ENCODE results near the gene CAPG. TPM values are rescaled to one million over a fixed set of nuclear protein-coding genes. Genes with fewer than 3 reads are reported as not detected.
"Not testable (repeated sequence)": the region's sequence is repeated elsewhere in the genome, so short reads cannot be mapped to it uniquely, and the experiment has no call there.

CAPG gene
- total RNA-seq, 2 experiments from 2014 or later: 282 to 288 TPM

- Mint-ChIP-seq H3K36me3 (ENCODE audit: low read depth) (peaks cover 32% of the 10 kb centered on the region), H3K9me3 (ENCODE audit: insufficient read depth) (no peaks in the 10 kb centered on the region), H3K27ac (no peak overlapping the region), H3K4me1 (ENCODE audit: low read depth) (peaks cover 18% of the 10 kb centered on the region), H3K4me3 (no peak overlapping the region), H3K27me3 (ENCODE audit: low read depth) (no peaks in the 10 kb centered on the region)
- POLR2A ChIA-PET: interaction anchor here (1.2 to 1.9 kb wide), 4 partner anchors 64 to 161 kb away, joined by 4 to 10 read pairs (median 6); partner anchors contain the start of genes MAT2A and TGOLN2
- ATAC-seq: peak; percentile 82
- CTCF ChIA-PET: interaction anchor here (0.6 to 4.7 kb wide), 11 partner anchors 14 to 165 kb away, joined by 3 to 69 read pairs (median 5); partner anchors contain the start of gene MAT2A
- peak; percentile 82 for DNase-seq
Measured at GRCh38 chr2:85390941-85391669, 19.1 kb downstream of the CAPG start.

- Mint-ChIP-seq H3K4me3 (no peak overlapping the region), H3K27ac (no peak overlapping the region), H3K4me1 (ENCODE audit: low read depth) (peaks cover 20% of the 10 kb centered on the region), H3K9me3 (ENCODE audit: insufficient read depth) (no peaks in the 10 kb centered on the region), H3K36me3 (ENCODE audit: low read depth) (peaks cover 33% of the 10 kb centered on the region), H3K27me3 (ENCODE audit: low read depth) (no peaks in the 10 kb centered on the region)
- ChIA-PET CTCF (interaction anchor here (0.7 to 4.7 kb wide), 6 partner anchors 24 to 163 kb away, joined by 3 to 69 read pairs (median 4); partner anchors contain the start of genes ELMOD3, MAT2A and RETSAT), POLR2A (interaction anchor here (1.9 kb wide), 1 partner anchor 150 kb away, joined by 10 read pairs; the partner anchor contains the start of gene MAT2A)
- DNase-seq (no peak), ATAC-seq (no peak)
Measured at GRCh38 chr2:85388878-85389538, 21.2 kb downstream of the CAPG start.

- ChIA-PET POLR2A (no interaction called here), CTCF (interaction anchor here (1.2 to 4.7 kb wide), 2 partner anchors 33 to 164 kb away, joined by 3 to 69 read pairs; partner anchors contain the start of genes ELMOD3 and RETSAT)
- Mint-ChIP-seq H3K9me3 (ENCODE audit: insufficient read depth) (no peaks in the 10 kb centered on the region), H3K4me3 (no peak overlapping the region), H3K27me3 (ENCODE audit: low read depth) (no peaks in the 10 kb centered on the region), H3K4me1 (ENCODE audit: low read depth) (peaks cover 14% of the 10 kb centered on the region), H3K27ac (no peak overlapping the region), H3K36me3 (ENCODE audit: low read depth) (peaks cover 35% of the 10 kb centered on the region)
- no peak for ATAC-seq
- no peak for DNase-seq
Measured at GRCh38 chr2:85387754-85388153, 22.4 kb downstream of the CAPG start.

- no peak for DNase-seq
- H3K27me3 Mint-ChIP-seq (ENCODE audit: low read depth): no peaks in the 10 kb centered on the region
- H3K9me3 Mint-ChIP-seq (ENCODE audit: insufficient read depth): no peaks in the 10 kb centered on the region
- POLR2A ChIA-PET: no interaction called here
- ATAC-seq: no peak
- CTCF ChIA-PET: interaction anchor here (0.7 to 3.1 kb wide), 2 partner anchors 166 to 971 kb away, joined by 5 to 8 read pairs; no protein-coding TSS in a partner anchor
- H3K4me3 Mint-ChIP-seq: no peak overlapping the region
- H3K36me3 Mint-ChIP-seq (ENCODE audit: low read depth): peaks cover 39% of the 10 kb centered on the region
- H3K4me1 Mint-ChIP-seq (ENCODE audit: low read depth): peaks cover 2% of the 10 kb centered on the region
- H3K27ac Mint-ChIP-seq: peak overlapping the region; percentile 20
Measured at GRCh38 chr2:85385746-85386145, 24.4 kb downstream of the CAPG start.

- DNase-seq: no peak
- H3K27me3 Mint-ChIP-seq (ENCODE audit: low read depth): no peaks in the 10 kb centered on the region
- H3K4me1 Mint-ChIP-seq (ENCODE audit: low read depth): peaks cover 2% of the 10 kb centered on the region
- CTCF ChIA-PET: interaction anchor here (1.0 to 3.1 kb wide), 3 partner anchors 37 to 254 kb away, joined by 3 to 8 read pairs (median 4); no protein-coding TSS in a partner anchor
- no peak for ATAC-seq
- no peak overlapping the region for H3K4me3 Mint-ChIP-seq
- H3K9me3 Mint-ChIP-seq (ENCODE audit: insufficient read depth): peaks cover 4% of the 10 kb centered on the region
- POLR2A ChIA-PET: interaction anchor here (0.8 kb wide), 1 partner anchor 27 kb away, joined by 3 read pairs; no protein-coding TSS in a partner anchor
- peaks cover 48% of the 10 kb centered on the region for H3K36me3 Mint-ChIP-seq (ENCODE audit: low read depth)
- no peak overlapping the region for H3K27ac Mint-ChIP-seq
Measured at GRCh38 chr2:85383850-85384249, 26.3 kb downstream of the CAPG start.

GRCh38 chr2:85383151-85383550 is 27.0 kb downstream of the CAPG start:
- H3K9me3 Mint-ChIP-seq (ENCODE audit: insufficient read depth); H3K27me3 Mint-ChIP-seq (ENCODE audit: low read depth); H3K4me1 Mint-ChIP-seq (ENCODE audit: low read depth); H3K4me3 Mint-ChIP-seq; DNase-seq; ATAC-seq; H3K27ac Mint-ChIP-seq: not testable (repeated sequence)
- POLR2A ChIA-PET: interaction anchor here (0.8 kb wide), 1 partner anchor 26 kb away, joined by 3 read pairs; no protein-coding TSS in a partner anchor
- H3K36me3 Mint-ChIP-seq (ENCODE audit: low read depth): peaks cover 51% of the 10 kb centered on the region
- CTCF ChIA-PET: interaction anchor here (1.0 to 1.7 kb wide), 3 partner anchors 14 to 38 kb away, joined by 3 to 4 read pairs (median 3); no protein-coding TSS in a partner anchor

GRCh38 chr2:85380048-85380447 is 30.1 kb downstream of the CAPG start:
- H3K27ac Mint-ChIP-seq: no peak overlapping the region
- H3K36me3 Mint-ChIP-seq (ENCODE audit: low read depth): peaks cover 52% of the 10 kb centered on the region
- no peaks in the 10 kb centered on the region for H3K27me3 Mint-ChIP-seq (ENCODE audit: low read depth)
- no peak for ATAC-seq
- H3K9me3 Mint-ChIP-seq (ENCODE audit: insufficient read depth): peaks cover 4% of the 10 kb centered on the region
- POLR2A ChIA-PET: no interaction called here
- CTCF ChIA-PET: no interaction called here
- H3K4me1 Mint-ChIP-seq (ENCODE audit: low read depth): no peaks in the 10 kb centered on the region
- no peak overlapping the region for H3K4me3 Mint-ChIP-seq
- no peak for DNase-seq

GRCh38 chr2:85378257-85378656 is 31.9 kb downstream of the CAPG start:
- POLR2A ChIA-PET: no interaction called here
- Mint-ChIP-seq H3K27me3 (ENCODE audit: low read depth) (no peaks in the 10 kb centered on the region), H3K4me1 (ENCODE audit: low read depth) (no peaks in the 10 kb centered on the region), H3K36me3 (ENCODE audit: low read depth) (peaks cover 49% of the 10 kb centered on the region), H3K9me3 (ENCODE audit: insufficient read depth) (peaks cover 4% of the 10 kb centered on the region), H3K4me3 (no peak overlapping the region), H3K27ac (no peak overlapping the region)
- CTCF ChIA-PET: interaction anchor here (1.0 kb wide), 1 partner anchor 8 kb away, joined by 3 read pairs; no protein-coding TSS in a partner anchor
- no peak for ATAC-seq
- DNase-seq: no peak

GRCh38 chr2:85377083-85377482 is 33.1 kb downstream of the CAPG start:
- H3K36me3 Mint-ChIP-seq (ENCODE audit: low read depth): peaks cover 46% of the 10 kb centered on the region
- H3K4me1 Mint-ChIP-seq (ENCODE audit: low read depth): no peaks in the 10 kb centered on the region
- ChIA-PET POLR2A (no interaction called here), CTCF (interaction anchor here (1.3 kb wide), 1 partner anchor 15 kb away, joined by 3 read pairs; no protein-coding TSS in a partner anchor)
- ATAC-seq (no peak), DNase-seq (no peak)
- no peak overlapping the region for H3K27ac Mint-ChIP-seq
- no peak overlapping the region for H3K4me3 Mint-ChIP-seq
- H3K27me3 Mint-ChIP-seq (ENCODE audit: low read depth): no peaks in the 10 kb centered on the region
- H3K9me3 Mint-ChIP-seq (ENCODE audit: insufficient read depth): peaks cover 4% of the 10 kb centered on the region

GRCh38 chr2:85376291-85377065 is 33.7 kb downstream of the CAPG start:
- ChIA-PET CTCF (interaction anchor here (1.3 kb wide), 1 partner anchor 15 kb away, joined by 3 read pairs; no protein-coding TSS in a partner anchor), POLR2A (interaction anchor here (1.1 kb wide), 1 partner anchor 40 kb away, joined by 3 read pairs; no protein-coding TSS in a partner anchor)
- Mint-ChIP-seq H3K4me1 (ENCODE audit: low read depth) (no peaks in the 10 kb centered on the region), H3K9me3 (ENCODE audit: insufficient read depth) (peaks cover 4% of the 10 kb centered on the region), H3K27ac (no peak overlapping the region), H3K4me3 (no peak overlapping the region), H3K27me3 (ENCODE audit: low read depth) (no peaks in the 10 kb centered on the region), H3K36me3 (ENCODE audit: low read depth) (peaks cover 44% of the 10 kb centered on the region)
- no peak for DNase-seq
- no peak for ATAC-seq

- DNase-seq (no peak), ATAC-seq (no peak)
- Mint-ChIP-seq H3K9me3 (ENCODE audit: insufficient read depth) (no peaks in the 10 kb centered on the region), H3K4me1 (ENCODE audit: low read depth) (no peaks in the 10 kb centered on the region), H3K4me3 (no peak overlapping the region), H3K27me3 (ENCODE audit: low read depth) (no peaks in the 10 kb centered on the region), H3K27ac (no peak overlapping the region), H3K36me3 (ENCODE audit: low read depth) (peaks cover 13% of the 10 kb centered on the region)
- ChIA-PET CTCF (no interaction called here), POLR2A (interaction anchor here (1.1 kb wide), 2 partner anchors 16 to 44 kb away, joined by 3 to 5 read pairs; partner anchors contain the start of genes ELMOD3 and RETSAT)
Measured at GRCh38 chr2:85371045-85371444, 39.1 kb downstream of the CAPG start.
